ENCODE data around the gene SPOCK3. TPM values are rescaled to one million over a fixed set of nuclear protein-coding genes. Genes with fewer than 3 reads are reported as not detected.

SPOCK3 gene
- total RNA-seq = 0.08 TPM in 2 replicates

GRCh38 chr4:167234316-167234881 lies at the start of gene SPOCK3:
TSS of gene SPOCK3 (minus strand) at chr4:167234494.

